ENCODE measurements around the gene CEP63.
"Not testable (repeated sequence)": the region's sequence is repeated elsewhere in the genome, so short reads cannot be mapped to it uniquely, and the experiment has no call there.

Gene CEP63

DNA sequence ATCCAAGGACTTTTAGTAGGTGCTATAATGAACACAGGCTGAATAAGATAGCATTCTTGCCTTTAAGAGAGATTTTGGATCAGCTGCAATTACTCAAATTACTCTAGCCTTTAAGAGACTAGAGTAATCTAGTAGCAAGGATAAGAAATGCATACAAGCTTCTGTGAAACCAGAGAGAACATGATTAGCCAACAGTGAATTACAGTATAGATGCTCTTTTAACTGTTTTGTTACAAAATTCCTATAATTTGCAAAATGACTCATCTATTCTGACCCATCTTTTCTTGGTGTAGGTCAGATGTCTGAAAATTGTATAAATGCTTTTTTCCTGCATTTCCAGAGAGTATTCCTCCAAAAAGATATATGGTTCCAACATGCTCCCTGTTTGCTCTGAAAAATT, 66.9 kb downstream of the CEP63 start:
- Histone ChIP-seq H3K9me3 (ENCODE audit: control insufficient read depth, insufficient read depth, low read length) (no peaks in the 10 kb centered on the region; the same call in 1 of the 2 replicates), H3K36me3 (ENCODE audit: insufficient read depth, low read length) (peaks cover 11% of the 10 kb centered on the region), H3K9ac (ENCODE audit: low read depth, low read length) (no peak overlapping the region), H3K4me1 (ENCODE audit: insufficient read depth, low read length) (no peaks in the 10 kb centered on the region)

DNA sequence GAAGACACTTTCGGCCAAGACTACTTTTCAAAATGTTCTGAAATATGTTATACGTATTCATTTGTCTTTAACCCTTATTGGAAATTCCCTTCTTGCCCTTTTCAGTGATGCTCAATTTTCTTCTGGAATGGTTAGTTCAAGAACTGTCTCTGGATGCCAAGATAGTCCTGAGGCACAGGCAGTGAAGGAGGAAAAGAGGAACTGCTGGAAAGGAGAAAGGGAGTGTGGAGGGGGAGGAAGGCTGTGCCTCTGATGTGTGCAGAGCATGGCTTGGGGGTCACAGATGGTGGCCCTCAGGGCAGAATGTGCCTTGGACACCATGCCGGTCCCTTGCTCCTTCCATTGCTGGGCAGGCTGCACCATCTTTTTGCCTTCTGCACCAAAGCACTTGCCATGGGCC, 73.7 kb downstream of the CEP63 start:
- Histone ChIP-seq H3K4me1 (ENCODE audit: insufficient read depth, low read length) (peaks cover 6% of the 10 kb centered on the region), H3K36me3 (ENCODE audit: insufficient read depth, low read length) (no peaks in the 10 kb centered on the region), H3K9me3 (ENCODE audit: control insufficient read depth, insufficient read depth, low read length) (no peaks in the 10 kb centered on the region), H3K9ac (ENCODE audit: low read depth, low read length) (no peak overlapping the region)

DNA sequence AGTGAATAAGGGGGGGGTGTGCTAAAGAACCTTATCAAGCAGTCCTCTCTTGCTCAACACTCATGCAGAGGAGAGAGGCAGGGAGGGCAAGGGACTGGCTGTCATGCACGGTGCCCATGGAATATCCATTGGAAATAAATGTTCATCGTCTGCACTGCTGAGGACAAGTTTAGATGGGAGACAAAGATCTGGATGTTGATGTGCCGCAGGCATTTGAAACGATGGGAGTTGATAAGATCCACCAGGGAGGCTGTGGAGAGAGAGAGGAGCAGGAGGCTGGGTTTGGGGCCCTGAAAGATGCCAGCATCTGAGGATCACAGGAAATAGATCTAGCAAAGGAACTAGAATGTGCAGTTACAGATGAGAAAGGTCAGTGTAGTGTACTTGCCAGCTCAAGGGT, 76.2 kb downstream of the CEP63 start:
- H3K4me1 ChIP-seq (ENCODE audit: insufficient read depth, low read length), result peaks cover 6% of the 10 kb centered on the region
- no peaks in the 10 kb centered on the region for H3K36me3 ChIP-seq (ENCODE audit: insufficient read depth, low read length)
- H3K9ac ChIP-seq (ENCODE audit: low read depth, low read length), result no peak overlapping the region
- H3K9me3 ChIP-seq (ENCODE audit: control insufficient read depth, insufficient read depth, low read length), result no peaks in the 10 kb centered on the region

DNA sequence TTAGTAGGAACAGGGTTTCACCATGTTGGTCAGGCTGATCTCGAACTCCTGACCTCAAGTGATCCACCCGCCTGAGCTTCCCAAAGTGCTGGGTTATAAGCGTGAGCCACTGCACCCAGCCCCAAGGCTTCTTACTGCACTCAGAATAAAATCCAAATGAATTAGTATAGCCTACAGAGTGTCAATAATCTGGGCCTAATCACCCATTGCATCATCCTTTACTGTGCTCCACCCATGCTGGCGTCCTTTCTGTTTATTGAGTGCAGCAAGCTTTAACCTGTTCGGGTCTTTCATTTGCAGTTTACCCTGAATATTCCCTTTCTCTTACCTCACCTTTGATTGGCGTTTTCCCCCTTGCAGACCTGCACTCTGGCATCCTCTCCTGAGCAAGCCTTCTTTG, 77.7 kb downstream of the CEP63 start:
- peaks cover 6% of the 10 kb centered on the region for H3K4me1 ChIP-seq (ENCODE audit: insufficient read depth, low read length)
- no peak overlapping the region for H3K9ac ChIP-seq (ENCODE audit: low read depth, low read length)
- no peaks in the 10 kb centered on the region for H3K36me3 ChIP-seq (ENCODE audit: insufficient read depth, low read length)
- H3K9me3 ChIP-seq (ENCODE audit: control insufficient read depth, insufficient read depth, low read length), result no peaks in the 10 kb centered on the region

GRCh38 chr3:134564991-134565390, 79.1 kb downstream of the CEP63 start:
- Histone ChIP-seq H3K4me1 (ENCODE audit: insufficient read depth, low read length) (peaks cover 6% of the 10 kb centered on the region), H3K9ac (ENCODE audit: low read depth, low read length) (no peak overlapping the region), H3K9me3 (ENCODE audit: control insufficient read depth, insufficient read depth, low read length) (no peaks in the 10 kb centered on the region), H3K36me3 (ENCODE audit: insufficient read depth, low read length) (no peaks in the 10 kb centered on the region)

DNA sequence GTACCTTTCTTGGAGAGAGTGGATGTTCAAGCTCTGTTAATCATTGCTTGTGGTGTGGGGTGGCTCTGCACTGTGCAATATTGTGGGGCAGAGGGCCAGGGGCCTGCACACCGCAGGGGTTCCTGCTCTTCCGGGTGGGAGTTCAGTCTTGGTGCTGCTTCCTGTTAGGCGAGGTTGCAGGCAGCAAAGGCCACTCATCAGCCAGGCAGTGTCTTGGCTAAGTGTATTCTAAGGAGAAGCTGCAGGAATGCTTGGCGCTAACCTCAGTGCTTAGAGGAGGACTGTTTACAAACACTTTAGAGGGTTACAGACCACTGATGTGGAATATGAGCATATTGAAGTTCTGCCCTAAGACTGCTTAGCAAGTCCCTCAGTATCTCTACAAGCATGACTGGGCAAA, 81.7 kb downstream of the CEP63 start:
- peaks cover 6% of the 10 kb centered on the region for H3K4me1 ChIP-seq (ENCODE audit: insufficient read depth, low read length)
- no peaks in the 10 kb centered on the region for H3K9me3 ChIP-seq (ENCODE audit: control insufficient read depth, insufficient read depth, low read length)
- H3K36me3 ChIP-seq (ENCODE audit: insufficient read depth, low read length), result no peaks in the 10 kb centered on the region
- no peak overlapping the region for H3K9ac ChIP-seq (ENCODE audit: low read depth, low read length)

DNA sequence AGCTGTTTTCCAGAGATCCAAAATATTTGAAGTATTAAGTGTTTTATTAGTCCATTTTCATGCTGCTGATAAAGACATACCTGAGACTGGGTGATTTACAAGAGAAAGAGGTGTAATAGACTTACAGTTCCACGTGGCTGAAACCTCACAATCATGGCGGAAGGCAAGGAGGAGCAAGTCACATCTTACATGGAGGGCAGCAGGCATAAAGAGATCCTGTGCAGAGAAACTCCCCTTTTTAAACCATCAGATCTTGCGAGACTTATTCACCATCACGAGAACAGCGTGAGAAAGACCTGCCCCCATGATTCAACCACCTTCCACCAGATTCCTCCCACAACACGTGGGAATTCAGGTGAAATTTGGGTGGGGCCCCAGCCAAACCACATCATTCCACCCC, 82.9 kb downstream of the CEP63 start:
- Histone ChIP-seq H3K9me3 (ENCODE audit: control insufficient read depth, insufficient read depth, low read length) (no peaks in the 10 kb centered on the region), H3K36me3 (ENCODE audit: insufficient read depth, low read length) (no peaks in the 10 kb centered on the region)

DNA sequence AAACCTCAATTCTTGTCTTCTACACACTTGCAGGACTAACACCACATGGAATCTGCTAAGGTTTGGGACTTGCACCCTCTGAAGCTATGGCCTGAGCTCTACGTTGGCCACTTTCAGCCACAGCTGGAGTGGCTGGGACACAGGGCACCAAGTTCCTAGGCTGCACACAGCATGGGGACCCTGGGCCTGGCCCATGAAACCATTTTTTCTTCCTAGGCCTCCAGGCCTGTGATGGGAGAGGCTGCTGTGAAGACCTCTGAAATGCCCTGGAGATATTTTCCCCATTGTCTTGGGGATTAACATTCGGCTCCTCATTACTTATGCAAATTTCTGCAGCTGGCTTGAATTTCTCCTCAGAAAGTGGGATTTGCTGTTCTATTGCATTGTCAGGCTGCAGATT, 84.0 kb downstream of the CEP63 start:
- H3K36me3 ChIP-seq (ENCODE audit: insufficient read depth, low read length); H3K4me1 ChIP-seq (ENCODE audit: insufficient read depth, low read length); H3K9ac ChIP-seq (ENCODE audit: low read depth, low read length); H3K9me3 ChIP-seq (ENCODE audit: control insufficient read depth, insufficient read depth, low read length): not testable (repeated sequence)

More for the DNA sequence above, 82.9 kb downstream of the CEP63 start:
- Histone ChIP-seq H3K9ac (ENCODE audit: low read depth, low read length) (no peak overlapping the region), H3K4me1 (ENCODE audit: insufficient read depth, low read length) (no peaks in the 10 kb centered on the region)

- Histone ChIP-seq H3K4me1 (ENCODE audit: insufficient read depth, low read length) (no peaks in the 10 kb centered on the region), H3K9ac (ENCODE audit: low read depth, low read length) (no peak overlapping the region), H3K9me3 (ENCODE audit: control insufficient read depth, insufficient read depth, low read length) (peaks cover 6% of the 10 kb centered on the region; the same call in 1 of the 2 replicates), H3K36me3 (ENCODE audit: insufficient read depth, low read length) (no peaks in the 10 kb centered on the region)
Observed at GRCh38 chr3:134576426-134576825, 90.6 kb downstream of the CEP63 start.

DNA sequence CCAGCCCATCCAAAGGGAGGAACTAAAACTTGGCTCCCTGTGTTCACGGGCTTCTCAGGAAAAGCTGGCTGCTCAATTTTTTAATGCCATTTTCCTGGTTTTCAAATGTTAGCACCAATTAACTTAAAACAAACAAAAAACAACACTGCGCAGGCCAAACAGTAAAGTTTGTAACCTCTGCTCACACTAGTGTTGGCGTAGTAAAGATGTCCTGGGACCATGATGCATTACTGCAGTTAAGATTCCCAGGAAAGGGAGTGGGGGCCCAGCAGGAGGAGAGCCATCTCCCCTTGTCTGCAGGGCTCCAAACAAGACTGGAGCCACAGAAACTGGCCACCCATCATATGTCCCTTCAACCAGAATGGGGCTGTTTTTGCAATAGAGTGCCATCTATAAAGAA, 91.0 kb downstream of the CEP63 start:
- Histone ChIP-seq H3K9me3 (ENCODE audit: control insufficient read depth, insufficient read depth, low read length) (peaks cover 6% of the 10 kb centered on the region; the same call in 1 of the 2 replicates), H3K36me3 (ENCODE audit: insufficient read depth, low read length) (no peaks in the 10 kb centered on the region), H3K4me1 (ENCODE audit: insufficient read depth, low read length) (no peaks in the 10 kb centered on the region), H3K9ac (ENCODE audit: low read depth, low read length) (no peak overlapping the region)

GRCh38 chr3:134579141-134579665, 93.3 kb downstream of the CEP63 start:
- Histone ChIP-seq H3K9ac (ENCODE audit: low read depth, low read length) (no peak overlapping the region), H3K36me3 (ENCODE audit: insufficient read depth, low read length) (no peaks in the 10 kb centered on the region)

GRCh38 chr3:134590766-134591165, 104.9 kb downstream of the CEP63 start:
- no peaks in the 10 kb centered on the region for H3K36me3 ChIP-seq (ENCODE audit: insufficient read depth, low read length)
- no peaks in the 10 kb centered on the region for H3K4me1 ChIP-seq (ENCODE audit: insufficient read depth, low read length)
- H3K9me3 ChIP-seq (ENCODE audit: control insufficient read depth, insufficient read depth, low read length), result no peaks in the 10 kb centered on the region
- H3K9ac ChIP-seq (ENCODE audit: low read depth, low read length), result no peak overlapping the region

More at GRCh38 chr3:134579141-134579665, 93.3 kb downstream of the CEP63 start:
- H3K9me3 ChIP-seq (ENCODE audit: control insufficient read depth, insufficient read depth, low read length), result peaks cover 6% of the 10 kb centered on the region; the same call in 1 of the 2 replicates
- H3K4me1 ChIP-seq (ENCODE audit: insufficient read depth, low read length), result no peaks in the 10 kb centered on the region

GRCh38 chr3:134592806-134593205, 106.9 kb downstream of the CEP63 start:
- no peak overlapping the region for H3K9ac ChIP-seq (ENCODE audit: low read depth, low read length)

DNA sequence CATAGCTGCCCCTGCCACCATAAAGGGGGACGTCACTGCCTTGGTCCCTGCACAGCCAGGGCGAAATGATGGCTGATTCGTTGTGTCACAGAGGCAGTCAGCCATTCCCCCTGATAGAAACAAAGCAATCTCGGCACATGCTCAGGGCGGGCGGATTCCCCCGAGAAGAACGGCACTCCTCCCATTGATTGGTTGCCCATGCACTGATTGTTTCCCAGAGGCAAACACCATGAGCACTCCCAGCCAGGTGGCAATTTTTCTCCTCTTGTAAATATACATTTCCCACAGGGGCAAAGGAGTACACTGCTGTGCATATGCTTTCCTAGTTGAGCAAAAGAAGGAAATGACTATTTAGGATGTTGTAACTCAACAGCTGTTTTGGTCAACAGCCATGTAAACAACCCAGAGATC, 108.5 kb downstream of the CEP63 start:
- H3K9me3 ChIP-seq (ENCODE audit: control insufficient read depth, insufficient read depth, low read length), result no peaks in the 10 kb centered on the region
- H3K9ac ChIP-seq (ENCODE audit: low read depth, low read length), result no peak overlapping the region
- H3K4me1 ChIP-seq (ENCODE audit: insufficient read depth, low read length), result no peaks in the 10 kb centered on the region
- H3K36me3 ChIP-seq (ENCODE audit: insufficient read depth, low read length), result no peaks in the 10 kb centered on the region

More at GRCh38 chr3:134592806-134593205, 106.9 kb downstream of the CEP63 start:
- H3K4me1 ChIP-seq (ENCODE audit: insufficient read depth, low read length), result no peaks in the 10 kb centered on the region
- no peaks in the 10 kb centered on the region for H3K36me3 ChIP-seq (ENCODE audit: insufficient read depth, low read length)
- H3K9me3 ChIP-seq (ENCODE audit: control insufficient read depth, insufficient read depth, low read length), result no peaks in the 10 kb centered on the region

GRCh38 chr3:134594986-134595385, 109.1 kb downstream of the CEP63 start:
- H3K9ac ChIP-seq (ENCODE audit: low read depth, low read length); H3K36me3 ChIP-seq (ENCODE audit: insufficient read depth, low read length); H3K4me1 ChIP-seq (ENCODE audit: insufficient read depth, low read length); H3K9me3 ChIP-seq (ENCODE audit: control insufficient read depth, insufficient read depth, low read length): not testable (repeated sequence)

Measured in ES-I3 (cell line).